K562 treated with DMSO at 1 percent for 48 hours (cell line): ENCODE data around the gene TMEM126B. TPM values are rescaled to one million over a fixed set of nuclear protein-coding genes. Genes with fewer than 3 reads are reported as not detected.

Experiments used
- total RNA-seq: library from RNA; unstranded; fragments of 300-600 nt; gene quantifications from 2 replicates; pipeline ENCODE4 v1.2.3, GENCODE V29; 2022; ENCODE audit warnings: low replicate concordance; ENCODE audit errors: extremely low read depth

The TMEM126B gene
- total RNA-seq, result not detected in 2 replicates

DNA sequence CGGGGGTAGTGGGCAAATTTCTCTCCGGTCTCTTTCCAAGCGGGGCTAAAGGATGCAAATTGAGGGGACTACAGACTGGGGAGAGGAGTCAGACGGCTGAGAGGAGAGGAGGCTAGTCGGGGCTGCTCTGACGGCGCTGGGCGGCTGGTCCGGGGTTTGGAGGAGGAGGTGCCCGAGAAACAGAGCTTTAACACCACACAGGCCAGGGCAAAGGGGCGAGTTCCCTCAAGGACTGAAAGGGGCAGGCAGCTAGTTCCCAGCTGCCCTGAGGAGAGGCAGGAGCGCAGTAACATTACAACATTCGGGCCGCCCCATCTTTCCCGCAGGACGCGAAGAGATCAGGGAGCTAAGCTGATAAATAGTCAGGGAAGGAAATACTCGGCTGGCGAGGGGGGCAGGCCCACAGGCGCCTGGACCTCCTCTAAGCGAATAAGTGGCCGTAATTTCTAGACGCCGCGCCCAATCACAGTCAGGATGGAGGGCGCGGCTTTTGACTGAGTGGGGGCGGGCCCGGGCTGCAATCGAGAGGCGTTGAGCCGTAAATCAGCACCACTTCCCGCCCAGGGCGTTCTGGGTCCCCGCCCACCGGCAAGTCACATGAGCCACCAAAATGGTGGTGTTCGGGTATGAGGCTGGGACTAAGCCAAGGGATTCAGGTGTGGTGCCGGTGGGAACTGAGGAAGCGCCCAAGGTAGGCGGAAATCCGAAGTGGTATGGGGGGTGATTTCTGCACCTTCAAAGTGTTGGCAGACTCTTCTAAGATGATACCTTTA is at the start of gene TMEM126B:
Gene TMEM126B, plus strand, starts transcription at position 596 of the 773 bp plus-strand sequence. Its CDS starts 15 bp downstream, at position 611.

DNA sequence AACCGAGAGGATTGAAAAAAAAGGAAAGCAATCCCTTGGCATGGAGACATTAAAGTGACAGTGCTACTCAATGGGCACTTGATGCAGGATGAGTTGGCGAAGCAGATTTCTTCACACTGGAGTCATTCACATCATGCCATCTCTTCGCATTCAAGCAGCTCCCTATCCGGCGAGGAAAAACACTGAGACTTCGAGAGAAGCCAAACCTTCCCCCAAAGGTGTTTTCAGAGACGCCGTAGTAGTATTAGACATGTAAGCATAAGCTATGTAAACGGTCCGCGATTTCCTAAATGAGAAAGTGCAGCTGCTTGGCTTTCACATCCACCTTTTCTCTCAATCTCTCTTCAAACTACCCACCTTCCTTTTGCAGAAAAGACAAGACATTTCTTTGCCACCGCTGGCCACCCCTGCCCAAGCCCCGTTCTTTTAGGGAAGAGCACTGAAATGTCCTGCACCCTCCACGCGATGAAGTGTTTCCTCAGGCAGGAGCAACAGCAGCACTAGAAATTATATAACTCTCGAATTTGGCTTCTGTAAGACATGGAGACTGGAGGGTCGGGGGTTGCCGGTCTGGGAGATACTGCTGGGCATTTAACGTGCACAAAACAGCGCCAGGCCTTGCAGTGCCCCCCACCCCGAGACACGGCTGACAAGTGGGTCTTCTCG is 928 bp upstream of the TMEM126B start, which contains the start of gene DLG2:
Gene DLG2, minus strand, starts transcription at position 13 of the 666 bp plus-strand sequence.

DNA sequence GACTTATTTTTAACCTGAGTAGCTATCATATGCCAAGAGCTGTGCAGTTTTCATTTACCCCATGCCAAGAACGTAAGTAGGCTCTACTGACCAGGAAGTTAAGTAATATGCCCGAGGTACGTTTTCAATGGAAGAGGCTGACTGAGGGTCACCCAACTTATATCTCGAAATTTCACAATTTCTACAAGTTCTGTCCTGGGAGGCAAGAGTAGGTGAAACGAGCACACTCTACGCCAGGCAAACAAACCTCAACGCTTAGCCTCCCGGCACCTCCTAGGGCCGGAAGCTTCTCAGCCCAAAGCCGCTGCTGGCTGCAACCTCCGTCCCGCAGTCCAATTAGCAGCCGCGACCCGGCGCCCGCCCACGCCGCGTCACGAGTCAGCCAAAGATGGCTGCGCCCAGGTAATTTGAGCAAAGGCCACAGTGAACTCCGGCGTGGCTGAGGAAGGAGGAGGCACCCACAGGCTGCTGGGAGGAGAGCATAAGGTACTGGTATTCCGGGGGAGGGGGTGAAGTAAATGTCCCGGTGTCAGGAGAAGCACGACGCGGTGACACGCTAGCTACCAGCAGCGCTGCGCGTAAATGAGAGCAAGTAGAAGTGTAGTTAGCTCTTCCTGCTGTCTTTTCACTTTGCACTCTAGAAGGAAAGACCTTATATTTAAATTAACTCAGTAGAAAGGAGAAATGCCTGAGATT is 19.4 kb downstream of the TMEM126B start, which contains the start of gene TMEM126A:
Gene TMEM126A, plus strand, starts transcription at position 364 of the 696 bp plus-strand sequence. CDS start 2,289 bp downstream, outside the sequence.

DNA sequence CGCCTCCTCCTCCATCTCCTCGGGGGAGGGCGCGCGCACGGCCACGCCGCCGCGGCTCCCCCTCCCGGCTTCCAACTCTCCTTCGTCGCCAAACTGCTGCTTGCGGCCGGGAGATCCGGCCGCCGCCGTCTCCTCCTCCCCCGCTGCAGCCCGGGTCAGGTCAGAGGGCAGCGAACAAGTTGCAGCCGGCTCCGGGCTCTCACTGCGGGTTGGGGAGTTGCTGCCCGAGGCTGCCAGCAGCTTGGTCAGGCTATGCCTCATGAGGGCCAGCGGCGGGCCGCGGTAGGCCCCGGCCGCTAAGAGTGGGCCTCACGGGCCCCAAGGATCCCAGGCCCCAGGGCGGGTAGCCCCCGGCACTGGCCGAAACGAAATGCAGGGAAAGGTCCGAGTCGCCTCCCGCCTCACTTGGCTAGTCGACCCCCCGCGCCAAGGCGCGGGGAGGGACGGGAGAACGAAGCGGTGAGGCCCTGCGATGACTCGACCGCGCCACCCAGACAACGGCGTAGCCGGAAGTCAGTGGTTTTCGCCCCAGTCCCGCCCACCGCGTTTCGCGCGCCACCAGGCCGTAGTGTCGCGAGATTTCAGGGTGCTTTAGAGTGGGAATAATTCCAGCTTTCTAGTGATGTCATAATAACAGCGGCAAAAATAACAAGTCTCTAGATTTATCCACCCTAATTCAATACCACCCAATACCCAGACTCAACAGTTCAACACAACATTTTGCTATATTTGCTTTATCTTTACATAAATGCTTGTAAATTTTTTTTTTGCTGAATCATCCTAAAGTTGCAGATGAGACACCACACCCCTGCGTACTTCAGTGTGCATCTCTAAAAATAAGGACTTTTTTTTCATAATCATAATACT is 36.5 kb downstream of the TMEM126B start, which contains the start of gene CREBZF:
Gene CREBZF, minus strand, starts transcription at position 515 of the 867 bp plus-strand sequence. Its CDS starts 254 bp downstream, at position 261.

DNA sequence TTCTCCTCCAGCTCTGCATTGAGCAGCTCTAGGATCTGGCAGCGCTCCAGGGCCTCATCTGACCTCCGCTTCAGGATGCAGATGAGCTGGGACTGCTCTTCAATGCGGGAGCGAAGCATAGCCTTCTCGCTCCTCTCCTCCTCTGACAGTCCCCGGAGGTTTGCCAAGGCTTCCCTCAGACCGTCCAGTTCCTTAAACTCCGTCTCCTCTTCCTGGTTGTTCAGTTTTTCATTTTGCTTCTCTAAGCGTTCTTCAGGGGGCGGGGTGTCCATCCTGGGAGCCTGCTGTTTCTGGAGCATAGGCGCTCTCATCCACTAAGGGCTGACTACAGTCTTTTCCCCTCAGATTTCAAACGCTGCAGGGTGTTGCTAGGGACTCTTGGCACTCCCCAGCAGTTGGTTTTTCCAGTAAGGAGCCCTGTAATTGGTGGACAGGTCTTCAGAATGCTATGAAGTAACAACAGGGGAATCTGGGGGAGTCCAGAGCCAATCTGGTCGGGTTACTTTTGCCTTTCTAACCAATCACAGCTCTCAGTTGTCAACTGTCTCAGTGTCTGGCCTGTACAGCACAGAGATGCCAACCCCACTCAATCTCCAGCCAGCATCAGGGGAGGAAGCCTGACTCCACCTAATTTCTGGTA is 57.5 kb downstream of the TMEM126B start, which contains the start of gene CCDC89:
Gene CCDC89, minus strand, starts transcription at position 376 of the 640 bp plus-strand sequence. Its CDS starts 65 bp downstream, at position 311.

Other genes with a start within 250 kb of the TMEM126B start
- not detected in 2 replicates for gene DLG2, start 1.2 kb upstream of the TMEM126B start, total RNA-seq
- not detected in 2 replicates for gene TMEM126A, start 19.4 kb downstream of the TMEM126B start, total RNA-seq
- gene CREBZF, start 36.5 kb downstream of the TMEM126B start, total RNA-seq, result not detected in 2 replicates
- gene CCDC89, start 57.6 kb downstream of the TMEM126B start, total RNA-seq, result not detected in 2 replicates
- gene SYTL2, start 182.5 kb downstream of the TMEM126B start, total RNA-seq, result not detected in 2 replicates
- not detected in 2 replicates for gene CCDC83, start 226.8 kb downstream of the TMEM126B start, total RNA-seq